GM18526 (cell line): ENCODE results near the gene SPTLC3.

ENCODE experiments used
- POLR2A ChIP-seq: IDR thresholded peaks from 3 replicates; pipeline ENCODE4 v1.6.1; 2011; ENCODE audit not compliant: insufficient read length; ENCODE audit errors: extremely low read depth

SPTLC3 gene

DNA sequence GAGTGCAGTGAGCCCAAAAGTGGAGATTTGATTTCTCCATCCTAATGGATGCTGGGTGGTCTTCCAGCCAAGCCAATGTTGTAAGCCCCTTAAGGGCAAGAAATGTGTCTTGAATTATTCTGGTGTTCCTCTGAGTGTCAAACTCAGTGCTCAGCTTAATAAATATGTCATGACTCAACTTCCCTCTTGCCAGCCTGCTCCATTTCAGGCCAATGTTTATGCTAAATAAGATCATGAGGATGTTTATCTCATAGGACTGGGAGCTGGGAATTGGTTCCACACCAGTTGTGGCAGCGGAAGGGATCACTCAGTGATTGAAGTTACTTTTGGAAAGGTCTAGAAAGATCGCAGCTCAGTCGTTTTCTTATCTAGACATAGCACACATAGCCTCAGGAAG is 121.9 kb downstream of the SPTLC3 start:
- no peak for TF ChIP-seq POLR2A

DNA sequence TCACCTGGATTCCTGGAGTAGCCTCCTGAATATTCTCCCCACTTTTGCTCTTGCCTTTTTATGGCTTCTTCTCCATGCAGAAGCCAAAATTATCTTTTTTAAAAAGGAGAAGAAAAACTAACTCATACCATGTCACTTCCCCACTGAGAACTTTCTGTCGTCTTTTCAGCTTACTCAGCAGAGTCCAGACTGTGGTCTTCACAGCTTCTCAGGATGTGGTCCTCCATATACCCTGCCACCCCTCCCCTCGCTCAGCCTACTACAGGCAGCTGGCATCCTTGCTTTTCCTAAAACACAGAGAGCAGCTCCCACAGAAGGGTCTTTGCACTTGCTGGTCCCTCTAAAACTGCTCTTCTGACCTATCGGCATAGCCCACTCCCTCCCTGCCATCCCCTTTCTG is 122.9 kb downstream of the SPTLC3 start:
- TF ChIP-seq POLR2A = no peak

DNA sequence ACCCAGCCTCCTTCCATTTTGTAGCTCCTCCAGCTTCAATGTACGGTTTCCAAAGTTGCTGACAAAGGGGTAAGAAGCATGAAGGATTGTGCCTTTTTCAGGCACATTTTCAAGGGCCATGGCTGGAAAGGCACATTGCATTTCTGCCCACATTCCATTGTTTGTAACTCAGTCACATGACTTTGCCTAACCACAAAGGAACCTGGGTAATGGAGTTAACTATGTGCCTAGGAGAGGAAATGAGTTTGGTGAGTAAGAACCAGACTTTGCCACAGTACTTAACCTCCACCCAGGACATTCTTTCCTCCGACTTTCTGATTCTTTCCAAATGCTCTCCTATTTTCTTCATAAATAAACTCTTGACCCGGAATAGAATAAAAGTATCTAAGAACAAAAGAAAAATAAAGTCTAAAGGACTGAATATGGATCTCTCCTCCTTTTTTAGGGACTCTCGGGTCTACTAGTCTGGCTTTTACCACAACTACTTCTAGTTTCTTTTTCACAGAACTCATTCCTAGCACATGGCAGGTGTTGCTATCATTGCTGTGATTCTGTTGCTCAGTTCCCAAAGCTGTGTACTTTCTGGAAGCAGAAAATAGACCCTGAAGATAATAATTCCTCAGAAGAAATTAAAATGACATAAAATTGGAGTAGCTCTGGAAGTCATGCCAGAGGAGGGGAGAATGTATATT is 130.8 kb downstream of the SPTLC3 start:
- TF ChIP-seq POLR2A = no peak

DNA sequence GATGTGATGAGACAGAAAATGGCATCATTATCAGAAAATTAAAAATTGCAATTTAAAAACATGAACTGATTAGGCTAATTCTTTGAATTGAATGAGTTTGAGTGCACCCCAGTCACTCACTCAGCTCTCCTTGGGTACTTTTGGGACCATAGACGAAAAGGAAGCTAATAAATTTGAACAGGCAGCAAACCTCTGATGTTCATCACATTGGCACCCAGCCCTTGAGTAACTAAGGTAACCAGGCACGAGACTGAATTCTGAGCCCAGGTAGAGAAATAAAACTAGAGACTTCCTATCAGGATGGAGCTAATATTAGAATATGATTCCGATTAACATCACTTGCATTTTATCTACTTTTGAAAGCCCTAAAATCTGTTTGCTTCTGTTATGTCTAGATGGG is 131.4 kb downstream of the SPTLC3 start:
- no peak for TF ChIP-seq POLR2A

DNA sequence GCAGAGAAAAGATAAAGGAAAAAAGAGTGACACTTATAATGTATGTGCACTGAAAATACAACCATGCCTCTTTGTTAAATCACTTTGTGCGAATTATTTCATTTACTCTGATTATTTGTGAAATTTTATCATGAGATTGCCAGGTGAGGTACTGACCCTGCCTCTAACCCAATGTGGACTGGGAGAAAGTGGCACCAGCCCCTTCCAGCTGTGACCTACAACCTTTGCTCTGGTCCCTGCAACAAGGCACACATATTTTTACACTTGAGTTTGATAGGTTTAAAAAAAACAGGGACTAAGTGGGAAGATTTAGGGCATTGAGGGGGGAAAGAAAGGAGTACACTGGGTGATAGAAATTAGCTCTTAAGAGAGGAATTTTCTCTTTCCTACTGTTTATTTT is 132.0 kb downstream of the SPTLC3 start:
- no peak for TF ChIP-seq POLR2A

DNA sequence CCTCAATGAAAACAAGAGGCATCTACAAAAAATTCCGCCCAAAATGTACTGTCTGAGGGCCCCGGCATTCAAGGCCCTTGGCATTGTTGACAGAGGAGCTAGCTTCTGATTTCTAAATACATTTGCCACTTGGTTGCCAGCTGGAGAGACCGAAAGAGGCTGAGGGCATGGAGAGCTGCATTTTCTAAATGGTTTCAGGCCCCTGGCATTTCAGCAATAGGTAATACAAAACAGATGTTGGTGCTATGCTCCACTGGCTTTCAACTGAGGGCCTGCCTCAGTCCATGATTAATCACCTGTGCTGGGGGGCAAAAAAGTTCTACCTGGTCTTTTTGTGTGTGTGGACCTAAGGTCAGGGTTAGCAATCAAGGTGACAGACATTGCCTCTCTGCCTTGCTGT is 132.8 kb downstream of the SPTLC3 start:
- TF ChIP-seq POLR2A = no peak

DNA sequence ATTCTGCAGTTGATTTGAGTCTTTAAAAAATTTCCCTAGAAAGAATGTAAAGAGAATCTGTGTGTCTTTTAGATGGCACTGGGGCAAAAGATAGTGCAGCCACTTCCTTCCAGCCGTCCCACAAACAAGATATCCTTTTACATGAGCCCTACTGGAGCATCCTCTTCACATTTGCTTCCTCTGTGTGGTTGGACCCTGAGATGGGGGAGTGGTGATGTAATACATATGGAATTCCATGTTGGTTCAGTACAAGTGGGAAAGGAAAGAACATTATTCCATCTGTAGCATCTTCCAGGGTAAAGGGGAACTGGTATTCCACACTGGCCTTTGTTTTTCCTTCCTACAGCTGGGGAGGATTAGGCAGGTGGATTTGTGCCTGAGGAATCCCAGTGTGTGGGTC is 133.4 kb downstream of the SPTLC3 start:
- TF ChIP-seq POLR2A = no peak

DNA sequence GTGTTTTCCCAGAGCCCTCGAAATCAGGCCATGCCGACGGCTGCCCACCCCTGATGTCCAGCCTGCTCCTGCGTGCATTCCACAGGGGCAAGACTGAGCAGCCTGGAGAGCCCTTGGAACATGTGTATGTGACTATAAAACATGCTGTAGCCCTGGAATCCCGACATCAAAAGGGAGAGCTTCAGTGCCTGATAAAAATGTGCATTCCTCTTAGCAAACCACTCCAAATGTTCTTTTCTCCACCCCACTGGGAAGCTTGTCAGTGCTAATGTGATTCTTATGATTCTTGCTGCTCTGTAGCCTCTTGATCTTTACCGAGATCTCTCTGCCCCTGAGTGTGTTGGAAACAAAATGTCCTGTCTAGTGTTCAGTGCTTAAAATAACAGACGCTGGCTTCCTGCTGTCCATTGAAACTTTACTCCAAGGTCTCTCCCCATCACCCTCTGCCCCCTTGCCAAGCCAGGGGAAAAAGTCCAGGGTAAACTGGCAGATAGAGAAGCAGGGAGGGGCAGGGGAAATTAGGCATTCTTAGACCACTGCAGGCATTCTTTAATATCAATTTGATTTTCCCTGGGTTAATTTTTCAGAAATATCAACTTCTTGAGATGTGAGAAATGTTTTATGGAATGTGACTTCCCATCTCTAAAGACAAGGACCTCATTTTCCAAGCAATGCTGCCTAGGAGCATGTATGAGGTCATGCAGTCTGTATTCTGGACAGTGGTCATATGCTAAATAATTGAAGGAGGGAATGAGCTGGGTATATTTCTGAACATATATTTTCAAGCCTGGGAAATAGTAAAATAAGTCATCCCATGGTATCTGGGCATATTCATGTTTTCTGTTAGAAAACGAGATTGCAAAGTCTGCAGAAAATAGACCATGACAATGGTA is 138.5 kb downstream of the SPTLC3 start:
- no peak for TF ChIP-seq POLR2A

DNA sequence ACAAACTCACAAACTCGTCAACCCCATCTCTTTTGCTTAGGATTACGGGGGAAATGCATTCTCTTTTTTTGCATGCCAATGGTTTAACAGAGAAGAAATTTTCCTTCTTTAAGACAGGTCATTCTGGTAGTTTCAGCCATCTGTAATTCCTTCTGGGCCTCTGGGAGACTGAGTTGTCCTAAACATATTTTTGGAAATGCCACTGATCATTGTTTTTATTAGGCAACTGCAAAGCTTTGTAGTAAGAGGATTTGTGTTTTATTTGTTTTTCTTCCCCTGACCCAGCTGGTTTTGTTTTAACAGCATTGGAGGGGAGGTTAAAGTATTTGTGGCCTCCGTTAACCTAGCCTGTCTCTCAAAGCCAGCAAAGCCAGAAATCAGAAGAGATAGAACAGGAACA is 139.2 kb downstream of the SPTLC3 start:
- TF ChIP-seq POLR2A = no peak

DNA sequence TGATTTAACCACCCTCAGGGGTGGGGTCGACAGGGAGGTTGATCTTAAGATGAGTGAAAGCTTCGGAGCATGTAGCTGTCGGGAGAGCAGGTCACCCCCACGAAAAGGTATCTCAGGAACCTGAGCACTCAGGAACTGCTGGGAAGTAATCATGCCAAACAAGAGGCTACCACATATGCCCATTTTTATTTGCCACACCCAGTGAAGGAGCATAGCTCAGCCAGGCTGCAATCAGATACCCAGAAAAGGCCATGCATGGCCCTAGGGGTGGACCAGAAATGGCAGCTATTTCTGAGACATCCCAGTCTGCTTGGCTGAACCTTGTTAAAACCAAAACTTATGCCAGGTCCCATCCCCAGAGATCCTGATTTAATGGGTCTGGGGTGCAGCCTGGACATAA is 139.6 kb downstream of the SPTLC3 start:
- no peak for TF ChIP-seq POLR2A

DNA sequence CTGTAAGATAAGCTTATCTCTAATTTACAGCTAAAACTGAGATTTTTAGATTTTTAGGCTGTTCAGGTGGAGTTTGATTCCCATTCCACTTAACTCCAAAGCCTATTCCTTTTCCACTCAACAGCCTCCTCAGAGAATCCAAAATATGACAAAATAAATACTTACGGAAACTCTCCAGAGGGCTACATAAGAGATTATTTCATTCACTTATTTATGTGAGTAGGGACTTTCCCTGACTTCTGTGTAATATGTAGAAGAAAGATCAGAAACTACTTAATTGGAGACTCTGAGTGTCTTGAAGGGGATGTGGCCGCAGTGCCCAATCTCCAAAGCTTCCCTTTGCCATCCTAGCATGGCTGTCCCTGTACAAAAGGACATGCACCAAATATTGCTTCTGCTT is 140.2 kb downstream of the SPTLC3 start:
- no peak for TF ChIP-seq POLR2A

DNA sequence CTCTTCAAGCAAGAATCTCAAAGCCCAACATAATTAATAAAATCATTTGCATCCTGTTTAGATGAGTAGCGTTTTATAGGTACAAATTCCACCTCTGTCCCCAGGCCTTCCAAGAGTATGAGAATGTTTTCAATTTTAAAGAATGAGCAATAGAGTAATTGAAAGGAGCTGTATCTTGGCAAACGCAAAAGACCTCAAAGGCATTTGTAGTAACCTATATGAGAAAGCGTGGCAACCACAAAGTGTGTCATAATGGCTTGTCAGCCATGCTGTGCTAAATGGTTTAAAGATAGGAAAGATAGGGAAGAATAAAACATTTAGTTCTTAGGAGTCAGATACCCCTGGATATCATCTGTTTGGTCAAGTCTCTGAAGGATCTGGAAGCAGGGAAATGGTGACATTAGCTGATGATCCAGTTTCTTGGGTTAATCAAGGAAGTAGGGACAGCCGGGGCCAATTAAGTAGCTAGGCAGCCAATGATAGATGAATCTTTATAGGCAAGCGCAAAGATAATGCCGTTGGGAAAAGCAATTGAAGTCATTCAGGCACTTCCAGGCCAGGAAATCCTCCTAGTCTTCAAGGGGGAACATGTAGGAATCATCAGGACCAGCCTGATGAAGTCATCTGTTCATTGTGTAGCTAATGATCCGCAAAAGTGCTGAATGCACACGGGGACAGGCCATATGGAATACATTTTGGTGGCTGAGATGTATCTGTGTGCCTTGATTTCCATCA is 140.8 kb downstream of the SPTLC3 start:
- TF ChIP-seq POLR2A = no peak

DNA sequence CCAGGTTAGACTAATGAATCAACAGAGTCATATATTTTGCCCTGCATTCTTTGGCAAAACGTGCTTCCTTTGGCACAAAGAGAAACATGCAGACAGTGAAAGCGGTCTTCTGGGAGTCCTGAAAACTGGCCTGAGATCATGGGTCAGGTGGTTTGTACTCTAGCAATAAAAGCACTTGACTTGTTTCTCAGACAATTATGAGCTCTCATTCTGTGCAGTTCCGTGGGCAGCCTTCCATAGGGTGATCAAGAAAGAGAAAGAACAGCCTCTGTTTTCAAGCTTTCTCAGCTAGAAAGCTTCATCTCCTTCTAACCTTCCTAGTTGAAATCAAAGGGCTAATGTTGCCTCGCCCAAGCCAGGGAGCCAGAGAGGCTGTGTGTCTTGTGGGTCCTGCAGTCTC is 149.6 kb downstream of the SPTLC3 start:
- no peak for TF ChIP-seq POLR2A

DNA sequence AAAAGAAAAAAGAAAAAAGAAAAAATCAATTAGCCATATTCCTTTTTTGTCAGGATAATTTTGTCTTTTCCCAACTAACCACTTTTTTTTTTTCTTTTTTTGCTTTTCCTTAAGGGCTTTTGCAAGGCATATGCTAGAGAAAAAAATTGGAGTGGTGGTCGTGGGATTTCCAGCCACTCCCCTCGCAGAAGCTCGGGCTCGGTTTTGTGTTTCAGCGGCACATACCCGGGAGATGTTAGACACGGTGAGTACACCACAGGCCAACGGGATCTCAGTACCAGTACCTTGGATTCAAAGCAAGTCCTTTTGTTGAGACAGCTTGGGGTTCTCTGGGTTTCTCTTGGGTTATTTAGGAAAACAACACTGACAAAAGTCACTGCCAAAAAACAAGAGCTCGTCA is 151.1 kb downstream of the SPTLC3 start:
- no peak for TF ChIP-seq POLR2A

DNA sequence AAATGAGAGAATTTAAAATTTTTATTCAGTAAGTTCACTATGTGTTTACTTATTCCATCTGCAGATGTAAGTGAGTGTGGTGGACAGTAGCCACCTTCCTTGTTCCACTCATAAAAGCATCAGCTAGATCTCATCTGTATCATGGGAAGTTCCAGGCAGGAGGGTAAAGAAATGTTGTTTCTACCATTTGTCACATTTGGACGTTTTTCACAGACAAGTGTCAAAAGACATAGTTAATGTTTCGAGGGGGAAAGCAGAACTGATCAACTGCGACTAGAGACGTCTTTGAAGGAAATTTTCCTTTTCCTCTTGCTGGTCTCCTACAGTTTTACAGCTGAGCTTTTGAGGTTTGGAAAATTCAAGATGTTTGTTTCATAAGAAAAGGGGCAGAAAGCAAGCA is 156.4 kb downstream of the SPTLC3 start:
- TF ChIP-seq POLR2A = no peak

DNA sequence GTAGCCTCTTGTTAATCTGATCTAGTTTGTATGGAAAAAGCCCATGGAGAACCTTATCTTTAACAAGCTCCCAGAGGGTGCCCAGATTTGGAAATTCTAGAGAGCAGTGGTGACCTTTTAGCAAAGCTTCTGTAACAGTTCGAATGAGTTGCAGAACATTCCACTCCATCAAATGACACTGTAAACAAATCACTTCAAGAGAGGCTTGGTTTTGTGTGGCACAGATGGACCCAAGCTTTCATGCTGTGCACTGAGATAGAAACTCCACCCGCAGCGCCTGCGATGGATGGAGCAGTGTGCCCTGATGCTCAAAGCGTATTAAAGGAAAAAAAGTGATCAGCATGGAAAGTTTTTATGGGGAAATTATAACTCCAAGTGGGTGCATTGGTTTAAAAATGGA is 157.2 kb downstream of the SPTLC3 start:
- TF ChIP-seq POLR2A = no peak
